A204.1 (cell line): ENCODE data around the gene CCDC69.

ENCODE experiments used
- FAIRE-seq: peaks from 2 replicates; lab custom pipeline; 2012; peaks lifted over from hg19 to GRCh38; lab: Jason Lieb, UNC

The CCDC69 gene

DNA sequence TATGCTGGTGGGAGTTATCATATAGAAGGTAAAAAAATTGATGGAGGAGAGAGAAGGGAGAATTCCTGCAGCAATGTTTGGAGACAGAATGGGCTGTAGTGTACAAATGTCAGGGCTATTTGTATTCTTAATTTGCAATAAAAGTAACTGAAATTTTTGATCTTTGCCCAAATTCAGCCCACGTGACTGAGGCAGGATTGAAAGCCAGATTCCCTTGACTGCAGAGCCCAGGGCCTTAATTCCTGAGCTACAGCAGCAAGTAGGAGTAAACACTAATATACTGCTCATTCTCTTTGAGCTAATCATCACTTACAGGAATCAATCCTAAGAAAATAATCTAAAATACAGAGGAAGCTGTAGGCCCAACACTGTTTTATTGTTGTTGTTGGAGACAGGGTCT is 61.1 kb downstream of the CCDC69 start:
- no peak for FAIRE-seq

DNA sequence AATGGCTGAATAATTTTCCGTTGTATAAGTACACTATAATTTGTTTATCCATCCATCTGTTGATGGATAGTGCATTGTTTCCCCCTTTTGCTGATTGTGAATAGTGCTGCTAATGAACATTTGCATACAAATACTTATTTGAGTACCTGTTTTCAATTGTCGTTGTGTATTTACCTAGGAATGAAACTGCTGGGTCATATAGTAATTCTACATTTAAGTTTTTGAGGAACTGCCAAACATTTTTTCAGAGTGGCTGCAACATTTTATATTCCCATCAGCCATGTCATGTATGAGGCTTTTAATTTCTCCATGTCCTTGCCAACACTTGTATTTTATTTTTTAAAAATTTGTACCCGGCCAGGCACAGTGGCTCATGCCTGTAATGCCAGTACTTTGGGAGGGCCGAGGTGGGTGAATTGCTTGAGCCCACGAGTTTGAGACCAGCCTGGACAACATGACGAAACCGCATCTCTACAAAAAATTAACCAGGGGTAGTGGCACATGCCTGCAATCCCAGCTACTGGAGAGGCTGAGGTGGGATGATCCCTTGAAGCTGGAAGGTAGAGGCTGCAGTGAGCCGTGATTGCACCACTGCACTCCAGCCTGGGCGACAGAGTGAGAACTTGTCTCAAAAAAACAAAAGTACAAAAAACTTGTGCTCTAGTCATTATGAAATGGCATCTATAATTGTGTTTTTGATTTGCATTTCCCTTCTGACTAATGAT is 64.1 kb downstream of the CCDC69 start:
- no peak for FAIRE-seq

DNA sequence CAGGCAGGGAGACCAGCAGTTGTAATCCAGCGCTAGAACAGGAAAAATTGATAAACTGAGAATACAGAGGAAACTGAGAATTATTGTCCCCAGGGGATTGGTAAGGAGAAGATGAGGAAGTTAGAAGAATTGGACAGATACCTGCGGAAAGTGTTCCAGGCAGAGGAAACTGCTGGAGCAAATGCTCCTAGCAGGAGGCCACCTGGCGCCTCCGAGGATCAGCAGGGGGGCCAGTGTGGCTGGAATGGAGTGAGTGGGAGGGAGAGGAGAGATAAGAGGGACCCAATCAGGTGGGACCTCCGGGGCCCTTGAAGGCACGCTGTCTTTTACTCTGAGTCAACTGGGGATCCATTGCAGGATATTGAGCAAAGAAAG is 65.6 kb downstream of the CCDC69 start:
- FAIRE-seq, result no peak

DNA sequence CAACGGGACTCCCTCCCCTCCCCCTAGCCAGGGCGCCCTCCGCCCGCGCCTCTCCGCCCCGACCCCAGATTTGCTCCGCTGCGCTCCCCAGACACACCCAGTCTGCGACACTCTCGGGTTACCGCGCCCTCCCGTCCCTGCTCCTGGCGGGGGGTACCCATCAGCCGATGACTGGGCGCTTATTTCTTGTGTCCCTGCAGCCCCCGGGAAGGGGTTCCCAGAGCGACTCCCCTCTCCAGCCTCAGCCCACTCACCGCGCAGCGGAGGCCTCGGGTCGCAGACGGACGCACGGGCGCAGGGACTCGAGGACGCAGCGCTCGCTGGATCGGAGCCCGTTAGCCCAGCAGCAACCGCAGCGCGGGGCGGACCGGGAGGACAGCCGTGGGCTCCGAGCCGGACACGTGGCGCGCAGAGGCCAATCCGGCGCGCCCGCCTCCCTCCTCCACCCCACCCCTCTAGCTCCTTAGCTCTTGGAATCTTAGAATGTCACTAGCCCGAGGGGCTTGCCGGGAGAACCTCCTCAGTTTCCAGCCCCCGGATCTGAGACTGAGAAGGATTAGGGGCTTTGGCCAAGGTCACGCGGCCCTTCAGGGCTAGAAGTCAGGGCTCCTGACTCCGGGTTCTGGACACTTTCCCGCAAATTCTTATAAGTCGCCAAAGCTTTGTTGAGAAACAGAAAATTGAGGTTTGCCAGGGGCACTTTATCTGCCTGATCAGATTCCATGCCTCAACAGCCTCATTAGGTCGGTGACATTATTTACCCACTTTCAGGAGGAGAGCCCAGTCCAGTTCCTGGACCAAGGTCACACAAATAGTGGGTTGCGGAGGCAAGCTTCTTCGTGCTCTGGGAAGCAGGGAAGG is 66.2 kb downstream of the CCDC69 start, which contains the start of gene ANXA6:
Gene ANXA6, minus strand, starts transcription at position 354 of the 861 bp plus-strand sequence. CDS start 9,878 bp downstream, outside the sequence.
- FAIRE-seq, result no peak

DNA sequence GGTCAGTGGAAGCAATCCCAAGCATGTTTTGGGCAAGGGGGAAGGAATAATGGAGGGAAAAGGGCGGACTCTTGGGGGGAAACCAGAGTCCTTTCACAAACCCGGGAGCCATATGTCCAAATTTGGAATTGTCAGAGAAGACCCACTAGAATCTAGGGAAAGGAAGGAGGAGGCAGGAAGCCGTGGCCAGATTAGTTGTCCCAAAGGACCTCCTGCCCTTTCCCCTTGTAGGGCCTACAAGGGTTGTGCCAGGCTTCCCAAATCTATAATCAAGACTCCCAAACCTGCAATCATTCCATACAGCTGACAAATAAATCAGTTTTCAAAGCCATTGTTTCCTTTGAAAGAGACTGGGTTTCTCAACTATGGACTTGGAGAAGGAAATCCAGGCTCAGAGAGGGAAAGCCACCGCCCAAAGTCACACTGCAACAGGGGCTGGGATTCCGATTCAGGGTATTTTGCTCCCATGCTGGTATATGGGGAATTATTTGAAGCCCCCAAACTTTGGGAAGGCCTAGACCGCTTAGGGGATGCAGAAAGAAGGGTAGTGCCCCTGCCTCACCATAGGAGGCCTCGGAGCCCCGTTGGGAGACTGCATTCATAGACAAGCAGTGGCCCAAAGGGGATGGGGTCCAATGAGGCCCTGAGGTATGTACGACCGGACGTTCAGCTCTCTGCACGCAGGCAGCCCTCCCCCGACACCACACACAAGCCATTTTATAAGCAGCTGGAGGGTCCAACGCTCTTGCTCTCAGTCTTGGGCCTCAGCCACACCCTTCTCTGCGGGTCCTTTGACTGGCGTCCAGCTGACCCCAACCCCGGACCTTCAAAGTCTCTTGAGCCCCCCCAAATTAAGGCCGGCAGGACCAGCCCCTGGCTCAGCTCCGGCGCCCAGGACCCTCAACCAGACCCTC is 67.1 kb downstream of the CCDC69 start:
- FAIRE-seq, result no peak

DNA sequence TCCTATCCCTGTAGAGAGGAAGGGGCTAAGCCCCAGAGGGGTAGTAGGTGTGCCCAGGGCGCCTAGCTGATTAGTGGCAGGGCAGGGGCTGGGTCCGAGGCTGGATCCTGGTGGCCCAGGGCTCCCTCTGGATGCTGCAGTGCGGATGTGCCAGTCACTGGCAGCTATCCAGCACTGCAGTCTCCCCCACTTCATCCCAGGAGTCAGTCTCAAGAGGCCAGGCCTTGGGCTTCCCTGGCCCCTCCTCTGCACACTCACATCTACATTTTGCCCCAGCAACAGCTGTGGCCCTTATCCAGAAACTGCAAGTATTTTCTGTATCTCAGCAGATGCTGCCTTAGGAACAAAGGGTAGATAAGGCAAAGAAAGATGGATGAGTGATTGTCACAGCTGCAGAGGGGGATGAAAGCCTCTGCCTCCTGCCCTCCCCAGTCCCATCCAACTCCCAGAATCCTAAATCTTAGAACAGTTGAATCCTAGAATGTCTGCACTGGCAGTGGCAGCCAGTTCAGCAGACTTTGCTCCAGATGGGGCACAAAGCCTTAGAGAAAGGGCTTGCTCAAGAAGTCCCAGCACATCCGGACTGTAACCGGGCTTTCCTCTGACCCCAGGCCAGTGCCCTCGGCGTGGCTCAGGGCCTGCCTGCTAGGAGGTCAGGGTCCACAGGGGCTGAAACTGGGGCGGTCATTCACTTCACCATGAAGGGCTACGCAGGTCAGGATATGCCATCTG is 68.0 kb downstream of the CCDC69 start:
- no peak for FAIRE-seq

DNA sequence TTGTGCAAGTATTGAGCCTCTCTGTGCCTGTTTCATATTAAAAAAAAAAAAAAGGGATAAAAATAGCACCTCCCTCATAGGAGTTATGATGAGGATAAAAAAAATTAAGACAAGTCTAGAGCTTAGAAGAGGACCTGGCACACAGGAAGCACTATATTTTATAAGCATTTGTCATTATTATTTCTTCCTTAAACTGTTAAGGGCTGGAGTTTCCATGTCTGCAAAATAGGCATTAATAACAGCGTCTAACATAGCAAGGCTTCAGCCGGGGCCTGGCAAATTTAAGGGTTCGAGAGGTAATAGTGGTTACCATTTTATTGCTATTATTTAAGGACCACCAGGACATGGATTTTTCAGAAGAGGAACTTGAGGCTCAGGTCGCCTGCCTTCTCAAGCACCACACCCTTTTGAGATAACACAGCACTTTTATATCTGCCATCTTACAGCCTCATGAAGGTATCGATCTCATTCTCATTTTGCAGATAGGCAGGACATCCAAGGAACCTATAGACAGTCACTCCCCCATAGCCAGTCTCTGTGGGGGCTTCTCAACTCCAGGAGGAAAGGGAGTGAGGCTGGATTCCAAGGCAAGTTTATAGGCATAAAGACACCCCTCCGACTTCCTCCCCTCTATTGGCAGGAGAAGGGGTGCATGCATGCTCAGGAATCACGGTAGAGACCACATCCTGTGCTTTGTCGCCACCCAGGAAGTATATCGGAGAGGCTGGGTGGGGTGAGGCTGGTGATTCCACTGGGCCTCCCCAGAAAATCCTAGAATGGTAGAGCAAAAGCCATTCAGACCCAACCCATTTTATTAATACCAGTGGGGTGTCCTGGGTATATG is 68.7 kb downstream of the CCDC69 start:
- FAIRE-seq, result no peak

DNA sequence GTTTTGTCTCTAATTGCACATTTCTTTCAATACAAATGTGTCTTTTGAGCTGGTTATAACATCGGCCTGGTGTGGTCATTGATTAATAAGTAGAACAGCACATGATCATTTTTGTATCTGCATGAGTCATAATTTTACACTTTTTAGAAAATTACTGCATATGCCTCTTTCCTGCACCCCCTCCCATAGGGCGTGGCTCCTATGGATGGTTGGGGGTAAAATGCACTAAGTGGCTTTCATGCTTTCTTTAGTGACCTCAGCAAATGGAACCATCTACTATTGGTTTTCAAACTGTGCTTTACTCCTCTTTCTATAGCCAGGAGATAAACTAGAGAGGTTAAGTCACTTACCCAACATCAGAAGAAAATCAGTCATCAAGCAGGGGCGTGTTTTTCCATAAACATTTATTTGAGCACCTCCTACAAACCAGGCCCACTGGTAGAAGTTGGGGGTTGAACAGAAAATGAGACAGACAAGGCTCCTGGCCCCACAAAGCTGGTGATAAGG is 70.1 kb downstream of the CCDC69 start:
- FAIRE-seq, result no peak

DNA sequence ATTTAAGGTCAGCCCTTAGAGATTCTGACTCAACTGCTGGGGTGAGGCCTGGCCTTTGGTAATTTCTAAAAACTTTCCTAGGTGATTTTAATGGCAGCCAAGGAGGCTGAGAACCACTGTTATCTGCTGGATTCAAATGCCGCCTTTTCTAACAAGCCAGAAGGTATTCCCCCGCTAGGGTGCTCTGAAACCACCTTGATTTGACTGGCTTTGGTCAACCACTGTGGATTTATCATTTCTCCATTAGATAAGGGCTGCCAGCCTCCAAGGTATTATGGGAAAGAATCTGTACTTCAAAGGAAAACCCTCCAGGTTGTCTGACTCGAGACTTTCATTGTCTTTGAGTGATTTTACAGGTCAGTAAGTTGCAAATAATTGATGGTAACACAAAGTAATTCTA is 70.6 kb downstream of the CCDC69 start:
- FAIRE-seq, result no peak

DNA sequence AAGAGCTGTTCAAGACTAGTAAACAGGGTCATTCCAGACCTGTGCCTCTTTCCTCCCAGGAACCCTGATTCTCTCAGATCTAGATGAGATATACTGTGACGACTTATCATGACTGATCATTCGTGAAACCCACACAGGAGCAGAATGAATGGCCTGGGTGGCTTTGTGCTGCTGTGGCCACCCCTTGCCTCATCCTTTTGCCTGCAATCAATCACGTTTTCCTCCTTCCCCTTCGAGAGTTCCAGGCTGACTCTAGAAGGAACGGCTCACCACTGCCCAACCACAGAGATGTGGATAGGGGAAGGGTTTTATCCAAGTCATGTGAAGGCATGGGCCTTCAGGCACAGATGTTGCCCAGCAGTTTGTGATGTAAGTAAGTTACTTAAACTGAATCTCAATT is 72.1 kb downstream of the CCDC69 start:
- no peak for FAIRE-seq

DNA sequence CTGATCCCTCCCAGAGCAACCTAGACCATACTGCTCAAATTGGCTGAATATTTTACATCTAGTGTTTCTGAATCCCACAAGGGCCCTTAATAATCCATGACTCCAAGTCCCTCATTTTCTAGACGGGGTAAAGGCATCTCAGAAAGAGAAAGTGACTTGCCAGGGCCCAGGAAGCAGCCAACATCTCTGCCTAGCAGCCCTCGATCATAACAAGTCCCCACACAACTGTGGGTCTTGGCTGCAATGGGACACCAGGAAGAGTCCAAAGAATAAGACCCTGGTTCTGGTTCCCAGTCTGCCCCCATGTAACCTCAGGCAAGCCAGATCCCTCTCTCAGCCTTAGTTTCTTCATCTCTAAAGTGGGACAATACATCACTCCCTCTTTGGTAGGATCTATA is 72.6 kb downstream of the CCDC69 start:
- FAIRE-seq, result no peak

DNA sequence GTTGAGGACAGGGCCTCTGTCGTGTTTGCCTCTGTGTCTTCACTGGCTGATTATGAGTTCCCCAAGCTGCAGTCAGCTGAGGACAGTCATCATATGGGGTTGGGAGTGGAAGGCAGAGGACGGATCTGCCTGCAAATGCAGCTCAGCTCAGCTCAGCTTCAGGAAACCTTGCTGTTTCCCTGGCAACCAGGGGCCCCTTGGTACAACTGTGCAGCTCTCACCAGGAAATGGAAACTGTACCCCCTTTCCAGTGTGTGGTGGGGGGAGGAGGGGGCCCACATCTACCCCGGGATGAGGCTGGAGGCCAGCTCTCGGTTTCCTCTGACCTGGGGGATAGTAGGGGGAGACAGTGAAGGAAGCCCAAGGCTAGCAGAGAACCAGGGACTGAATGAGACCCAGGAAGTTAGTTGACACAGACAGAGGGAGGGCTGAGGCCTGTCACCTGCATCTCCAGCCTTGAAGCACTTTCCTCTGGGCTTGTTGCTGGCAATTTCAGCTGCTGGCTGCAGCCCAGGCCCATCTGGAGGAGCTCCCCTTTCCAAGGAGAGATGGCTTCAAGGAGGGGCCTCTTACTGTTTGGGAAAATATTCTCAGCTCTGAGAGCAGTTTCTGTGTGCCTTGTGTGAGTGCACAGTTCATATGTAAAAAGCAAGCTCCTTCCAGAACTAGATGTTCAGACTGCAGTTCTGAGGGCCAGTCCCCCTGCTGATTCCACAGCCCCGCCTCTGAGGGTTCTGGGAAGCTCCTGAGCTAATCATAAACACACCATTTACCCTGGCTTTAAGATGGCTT is 73.2 kb downstream of the CCDC69 start:
- no peak for FAIRE-seq

DNA sequence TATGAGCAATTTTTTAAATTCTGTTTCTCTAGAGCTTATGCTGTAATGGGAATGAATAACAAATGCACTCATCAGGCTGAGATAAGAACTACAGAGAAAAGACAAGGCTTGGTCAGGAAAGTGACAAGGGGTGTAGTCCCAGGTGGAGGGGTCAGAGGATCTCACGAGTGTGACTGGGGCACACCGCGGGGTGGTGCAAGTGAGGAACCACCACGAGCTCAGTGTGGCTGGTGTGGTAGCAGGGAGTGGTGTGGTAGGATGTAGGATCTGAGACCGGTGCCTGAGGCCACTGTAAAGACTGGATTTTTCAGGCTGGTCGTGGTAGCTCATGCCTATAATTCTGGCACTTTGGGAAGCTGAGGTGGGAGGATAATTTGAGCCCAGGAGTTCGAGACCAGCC is 75.3 kb downstream of the CCDC69 start:
- no peak for FAIRE-seq

DNA sequence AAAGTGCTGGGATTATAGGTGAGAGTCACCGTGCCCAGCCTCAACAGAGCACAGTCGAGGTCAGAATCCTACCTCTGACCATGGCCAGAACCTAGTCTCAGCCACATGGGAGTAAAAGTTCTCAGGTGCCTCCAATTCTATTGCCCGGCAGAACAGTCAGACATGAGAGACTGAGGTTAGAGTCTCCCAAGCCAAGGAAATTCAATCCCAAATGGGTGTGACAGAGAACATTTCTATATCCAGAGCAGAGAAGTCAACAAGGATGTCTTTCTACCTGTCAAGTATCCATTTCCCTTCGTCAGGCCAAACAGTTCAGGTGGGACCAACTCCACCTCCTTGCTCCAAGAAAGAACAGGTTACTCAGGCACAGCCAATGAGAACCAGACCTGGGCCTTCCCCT is 76.9 kb downstream of the CCDC69 start:
- no peak for FAIRE-seq

DNA sequence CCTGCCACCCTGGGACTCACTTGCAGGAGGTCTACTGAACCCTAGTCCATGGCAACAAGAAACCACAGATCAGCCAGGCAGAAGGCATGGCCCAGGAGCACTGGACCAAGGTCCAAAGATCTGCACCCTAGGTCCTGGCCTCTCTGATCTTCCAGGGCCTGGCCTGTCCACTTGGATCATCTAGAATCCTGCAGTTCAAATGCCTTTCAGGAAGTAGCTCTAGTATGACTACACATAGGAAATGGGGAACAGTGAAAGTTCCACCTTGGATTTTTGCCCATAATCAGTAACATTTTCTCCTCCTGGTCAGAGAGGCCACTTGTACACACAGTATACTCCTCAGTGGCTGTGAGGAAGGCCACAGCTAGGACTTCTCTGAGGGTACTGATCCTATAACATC is 77.8 kb downstream of the CCDC69 start:
- no peak for FAIRE-seq

DNA sequence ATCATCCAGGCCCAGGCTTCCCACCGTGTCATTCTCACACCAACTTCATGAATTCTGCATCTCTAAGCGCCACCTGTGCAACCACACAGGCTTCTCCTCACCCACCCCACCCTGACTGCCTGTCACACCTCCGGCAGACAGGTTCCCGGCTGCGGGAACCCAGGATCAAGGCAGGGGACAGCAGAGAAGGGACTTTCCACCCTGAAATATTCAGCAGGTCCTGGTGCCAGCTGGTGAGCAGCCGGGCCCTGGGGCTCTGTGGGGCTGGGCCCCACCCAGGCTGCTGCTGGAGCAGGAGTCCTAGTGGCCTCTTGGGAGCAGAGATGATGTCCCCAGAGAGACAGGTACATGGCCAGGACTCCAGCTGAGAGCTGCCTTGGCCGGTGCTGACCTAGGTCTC is 79.0 kb downstream of the CCDC69 start:
- no peak for FAIRE-seq

DNA sequence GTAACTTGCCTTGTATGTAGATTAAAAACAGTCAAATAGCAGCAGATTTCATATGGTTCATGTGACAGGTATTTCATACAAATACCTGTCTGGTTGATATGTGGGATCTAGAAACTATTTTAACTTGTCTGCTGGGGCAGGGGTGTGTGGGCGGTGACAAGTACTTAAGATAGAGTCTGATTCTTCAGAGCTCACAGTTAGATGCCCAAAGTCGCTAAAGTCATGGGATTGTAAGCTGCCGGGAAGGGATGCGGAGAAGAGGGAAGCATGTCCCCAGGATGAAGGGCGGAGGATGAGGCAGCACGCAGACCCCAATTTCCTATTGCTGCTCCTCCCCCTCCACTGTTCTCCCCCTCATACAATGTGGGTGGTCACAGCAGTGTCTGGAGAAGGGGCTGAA is 79.6 kb downstream of the CCDC69 start:
- no peak for FAIRE-seq

DNA sequence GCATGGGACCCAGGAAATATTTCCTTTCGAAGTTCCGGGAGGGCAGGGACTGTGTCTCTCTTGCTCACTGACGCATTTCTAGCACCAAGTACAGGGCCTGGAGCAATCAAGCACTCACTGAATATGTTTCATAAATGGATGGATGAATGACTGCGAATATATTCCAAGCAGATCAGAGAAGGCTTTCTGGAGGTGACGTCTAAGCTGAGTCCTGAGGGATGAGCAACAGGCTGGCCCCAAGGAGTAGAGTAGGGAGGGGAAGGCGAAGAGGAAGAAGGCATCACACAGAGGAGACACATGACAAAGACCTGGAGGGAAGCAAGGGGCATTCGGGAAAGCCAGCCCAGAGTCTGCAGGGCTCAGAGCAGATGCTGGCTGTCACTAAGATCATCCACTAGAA is 80.2 kb downstream of the CCDC69 start:
- no peak for FAIRE-seq

DNA sequence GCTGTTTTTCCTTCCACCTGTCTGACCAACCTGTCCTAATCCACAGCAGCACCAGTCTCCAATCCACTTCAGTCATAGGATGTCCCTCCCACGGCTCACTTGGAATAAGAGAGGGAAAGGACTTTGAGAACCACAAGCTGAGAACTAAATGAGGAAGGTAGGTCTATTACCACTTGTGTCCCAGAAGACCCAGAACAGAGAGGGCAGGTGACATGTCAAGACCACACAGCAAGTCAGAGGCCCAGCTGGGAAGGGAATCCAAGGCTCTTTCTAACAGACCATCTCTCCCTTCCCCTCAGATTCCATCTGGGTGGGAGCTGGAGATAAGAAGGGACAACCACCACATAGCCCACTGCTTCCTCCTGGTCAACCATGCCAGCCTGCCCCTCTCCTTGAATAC is 81.0 kb downstream of the CCDC69 start:
- FAIRE-seq, result no peak

DNA sequence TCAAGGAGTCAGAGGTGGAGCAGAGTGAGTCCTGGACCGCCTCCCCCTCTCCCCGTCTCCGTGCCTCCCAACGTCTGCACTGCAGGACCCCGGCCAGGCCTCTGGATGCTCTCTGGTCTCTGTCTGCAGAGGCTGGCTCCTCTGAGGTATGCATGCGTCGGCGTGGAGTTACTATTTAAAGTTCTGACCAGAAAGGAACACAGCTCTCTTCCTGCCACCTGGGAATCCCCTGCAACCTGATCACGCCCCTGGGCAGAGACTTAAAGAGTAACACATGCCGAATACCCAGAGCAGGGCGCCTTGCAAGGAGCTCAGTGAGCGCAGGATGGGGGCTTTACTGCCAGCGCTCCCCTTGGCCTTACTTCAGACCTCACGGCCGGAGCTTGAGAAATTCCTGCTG is 82.4 kb downstream of the CCDC69 start:
- FAIRE-seq, result no peak
